HUES6 (cell line): ENCODE results near the gene PRRT3.

ENCODE experiments used
- H3K27ac ChIP-seq: 2 replicates; pipeline ENCODE4 v1.7.0; 2013; ENCODE audit warnings: low read depth, mild to moderate bottlenecking, low read length, inconsistent platforms
- H3K27me3 ChIP-seq: 2 replicates; pipeline ENCODE4 v1.6.1; 2013; ENCODE audit warnings: low read length; ENCODE audit not compliant: control insufficient read depth, insufficient read depth
- H3K36me3 ChIP-seq: 2 replicates; pipeline ENCODE4 v1.6.1; 2013; ENCODE audit warnings: low read length; ENCODE audit not compliant: control insufficient read depth, insufficient read depth
- H3K4me1 ChIP-seq: 2 replicates; pipeline ENCODE4 v1.6.1; 2013; ENCODE audit warnings: low read length; ENCODE audit not compliant: control insufficient read depth, insufficient read depth
- H3K4me3 ChIP-seq: 2 replicates; pipeline ENCODE4 v1.5.1; 2013; ENCODE audit warnings: low read depth, low read length
- H3K9ac ChIP-seq: one replicate; pipeline ENCODE4 v1.6.1; 2013; ENCODE audit warnings: mild to moderate bottlenecking, low read length
- H3K9me3 ChIP-seq: 2 replicates; pipeline ENCODE4 v1.6.1; 2013; ENCODE audit warnings: low read depth, low read length; ENCODE audit not compliant: control insufficient read depth, insufficient read depth

The PRRT3 gene

GRCh38 chr3:9965200-9965875 lies 13.1 kb upstream of the PRRT3 start:
- Histone ChIP-seq H3K27me3 (no peaks in the 10 kb centered on the region), H3K4me1 (no peaks in the 10 kb centered on the region), H3K36me3 (peaks cover 36% of the 10 kb centered on the region), H3K4me3 (no peak overlapping the region), H3K9ac (no peak overlapping the region), H3K27ac (no peak overlapping the region), H3K9me3 (no peaks in the 10 kb centered on the region)

- H3K9ac ChIP-seq, result no peak overlapping the region
- H3K9me3 ChIP-seq, result no peaks in the 10 kb centered on the region
- H3K27ac ChIP-seq, result no peak overlapping the region
- H3K36me3 ChIP-seq, result no peaks in the 10 kb centered on the region
- H3K4me3 ChIP-seq, result no peak overlapping the region
- H3K4me1 ChIP-seq, result peaks cover 19% of the 10 kb centered on the region
- no peaks in the 10 kb centered on the region for H3K27me3 ChIP-seq
Observed at GRCh38 chr3:9957214-9957613, 5.0 kb upstream of the PRRT3 start.

- H3K9ac ChIP-seq, result no peak overlapping the region
- peaks cover 25% of the 10 kb centered on the region for H3K4me1 ChIP-seq
- H3K4me3 ChIP-seq, result no peak overlapping the region
- no peak overlapping the region for H3K27ac ChIP-seq
- H3K9me3 ChIP-seq, result no peaks in the 10 kb centered on the region
- no peaks in the 10 kb centered on the region for H3K36me3 ChIP-seq
- H3K27me3 ChIP-seq, result no peaks in the 10 kb centered on the region; the same call in 1 of the 2 replicates
Observed at GRCh38 chr3:9955611-9956352, 3.6 kb upstream of the PRRT3 start.

- H3K27me3 ChIP-seq, result no peaks in the 10 kb centered on the region; the same call in 1 of the 2 replicates
- peaks cover 25% of the 10 kb centered on the region for H3K4me1 ChIP-seq
- H3K27ac ChIP-seq, result no peak overlapping the region
- H3K4me3 ChIP-seq, result no peak overlapping the region
- no peak overlapping the region for H3K9ac ChIP-seq
- no peaks in the 10 kb centered on the region for H3K9me3 ChIP-seq
- H3K36me3 ChIP-seq, result no peaks in the 10 kb centered on the region
Observed at GRCh38 chr3:9955067-9955502, 2.9 kb upstream of the PRRT3 start.

- H3K4me1 ChIP-seq, result peaks cover 25% of the 10 kb centered on the region
- peak overlapping the region; percentile 47 for H3K9ac ChIP-seq
- 0 out of 2 replicates have a peak, but pooled peaks cover 6% of the 10 kb centered on the region for H3K36me3 ChIP-seq
- no peak overlapping the region for H3K27ac ChIP-seq
- H3K9me3 ChIP-seq, result no peaks in the 10 kb centered on the region
- no peaks in the 10 kb centered on the region; the same call in 1 of the 2 replicates for H3K27me3 ChIP-seq
- H3K4me3 ChIP-seq, result peak overlapping the region; percentile 96
Observed at GRCh38 chr3:9951598-9951961, 628 bp downstream of the PRRT3 start.

GRCh38 chr3:9951126-9951525 lies 1.1 kb downstream of the PRRT3 start:
- Histone ChIP-seq H3K4me1 (peaks cover 25% of the 10 kb centered on the region), H3K9ac (peak overlapping the region; percentile 47), H3K4me3 (peak overlapping the region; percentile 96), H3K9me3 (no peaks in the 10 kb centered on the region), H3K27ac (no peak overlapping the region), H3K36me3 (0 out of 2 replicates have a peak, but pooled peaks cover 6% of the 10 kb centered on the region), H3K27me3 (no peaks in the 10 kb centered on the region; the same call in 1 of the 2 replicates)

- H3K9me3 ChIP-seq, result no peaks in the 10 kb centered on the region
- H3K4me1 ChIP-seq, result peaks cover 11% of the 10 kb centered on the region
- no peak overlapping the region for H3K9ac ChIP-seq
- H3K4me3 ChIP-seq, result no peak overlapping the region
- H3K27ac ChIP-seq, result no peak overlapping the region
- H3K36me3 ChIP-seq, result 0 out of 2 replicates have a peak, but pooled peaks cover 6% of the 10 kb centered on the region
- no peaks in the 10 kb centered on the region; the same call in 1 of the 2 replicates for H3K27me3 ChIP-seq
Observed at GRCh38 chr3:9949626-9950025, 2.6 kb downstream of the PRRT3 start.

- Histone ChIP-seq H3K9me3 (no peaks in the 10 kb centered on the region), H3K4me3 (no peak overlapping the region), H3K9ac (no peak overlapping the region), H3K27me3 (no peaks in the 10 kb centered on the region; the same call in 1 of the 2 replicates), H3K36me3 (0 out of 2 replicates have a peak, but pooled peaks cover 8% of the 10 kb centered on the region), H3K4me1 (peaks cover 6% of the 10 kb centered on the region; the same call in 1 of the 2 replicates), H3K27ac (no peak overlapping the region)
Observed at GRCh38 chr3:9949115-9949514, 3.1 kb downstream of the PRRT3 start.

- Histone ChIP-seq H3K9ac (no peak overlapping the region), H3K36me3 (0 out of 2 replicates have a peak, but pooled peaks cover 11% of the 10 kb centered on the region), H3K9me3 (no peaks in the 10 kb centered on the region), H3K27me3 (no peaks in the 10 kb centered on the region; the same call in 1 of the 2 replicates), H3K4me3 (no peak overlapping the region), H3K27ac (no peak overlapping the region), H3K4me1 (peaks cover 6% of the 10 kb centered on the region; the same call in 1 of the 2 replicates)
Observed at GRCh38 chr3:9948586-9948985, 3.6 kb downstream of the PRRT3 start.

- peak overlapping the region; percentile 79 for H3K4me3 ChIP-seq
Observed at GRCh38 chr3:9947025-9947995, 4.9 kb downstream of the PRRT3 start.

More at GRCh38 chr3:9947025-9947995, 4.9 kb downstream of the PRRT3 start:
- no peaks in the 10 kb centered on the region for H3K9me3 ChIP-seq
- H3K36me3 ChIP-seq, result 0 out of 2 replicates have a peak, but pooled peaks cover 11% of the 10 kb centered on the region
- H3K4me1 ChIP-seq, result peaks cover 6% of the 10 kb centered on the region; the same call in 1 of the 2 replicates
- H3K9ac ChIP-seq, result peak overlapping the region; percentile 73
- H3K27me3 ChIP-seq, result no peaks in the 10 kb centered on the region; the same call in 1 of the 2 replicates
- H3K27ac ChIP-seq, result no peak overlapping the region
